Measurements from ENCODE around the gene TTC31.
"Not testable (repeated sequence)": the region's sequence is repeated elsewhere in the genome, so short reads cannot be mapped to it uniquely, and the experiment has no call there.

DNA sequence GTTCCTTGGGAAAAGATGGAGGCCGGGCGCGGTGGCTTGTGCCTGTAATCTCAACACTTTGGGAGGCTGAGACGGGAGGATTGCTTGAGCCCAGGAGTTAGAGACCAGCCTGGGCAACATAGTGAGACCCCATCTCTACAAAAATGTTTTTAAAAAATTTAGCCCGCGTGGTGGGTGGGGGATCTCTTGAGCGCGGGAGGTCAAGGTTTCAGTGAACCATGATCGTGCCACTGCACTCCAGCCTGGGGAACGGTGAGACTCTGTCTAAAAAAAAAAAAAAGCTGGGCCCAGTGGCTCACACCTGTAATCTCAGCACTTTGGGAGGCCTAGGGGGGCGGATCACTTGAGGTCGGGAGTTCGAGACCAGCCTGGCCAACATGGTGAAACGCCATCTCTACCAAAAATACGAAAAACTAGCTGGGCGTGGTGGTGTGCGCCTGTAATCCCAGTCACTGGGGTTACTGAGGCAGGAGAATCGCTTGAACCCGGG lies 839 bp downstream of the TTC31 start:
- TF ChIP-seq CTCF (IDR thresholded peaks at IDR 0.05); POLR2AphosphoS5 (IDR thresholded peaks at IDR 0.05; ENCODE audit: insufficient read depth in 1 of 2, low read depth in 1 of 2); POLR2A (IDR thresholded peaks at IDR 0.05): not testable (repeated sequence)

Data from vagina (tissue), 2 donors.